Liver (tissue), 3 donors: Measurements from ENCODE around the gene SLC25A42.

Source experiments
- HNF4G ChIP-seq: IDR thresholded peaks from 2 replicates; pipeline ENCODE4 v1.6.1; 2016; ENCODE audit warnings: antibody characterized with exemption
- MAX ChIP-seq: IDR thresholded peaks from 2 replicates; pipeline ENCODE4 v1.6.1; 2016; ENCODE audit warnings: antibody characterized with exemption
- TAF1 ChIP-seq: conservative IDR thresholded peaks from 2 replicates; pipeline ENCODE4 v1.6.1; 2016; ENCODE audit warnings: antibody characterized with exemption, mild to moderate bottlenecking
- YY1 ChIP-seq: IDR thresholded peaks from 2 replicates; pipeline ENCODE4 v1.6.1; 2016; ENCODE audit warnings: antibody characterized with exemption, mild to moderate bottlenecking
- TF ChIP-seq, protein P1 (sequence below): fragments of 150-350 bp; IDR thresholded peaks from 2 replicates; pipeline ENCODE4 v1.5.1; 2017; ENCODE audit warnings: improper control_type of control experiment, low read depth, low read length; ENCODE audit not compliant: missing input control
- donor health status: healthy.
- donor health status: healthy.

DNA sequence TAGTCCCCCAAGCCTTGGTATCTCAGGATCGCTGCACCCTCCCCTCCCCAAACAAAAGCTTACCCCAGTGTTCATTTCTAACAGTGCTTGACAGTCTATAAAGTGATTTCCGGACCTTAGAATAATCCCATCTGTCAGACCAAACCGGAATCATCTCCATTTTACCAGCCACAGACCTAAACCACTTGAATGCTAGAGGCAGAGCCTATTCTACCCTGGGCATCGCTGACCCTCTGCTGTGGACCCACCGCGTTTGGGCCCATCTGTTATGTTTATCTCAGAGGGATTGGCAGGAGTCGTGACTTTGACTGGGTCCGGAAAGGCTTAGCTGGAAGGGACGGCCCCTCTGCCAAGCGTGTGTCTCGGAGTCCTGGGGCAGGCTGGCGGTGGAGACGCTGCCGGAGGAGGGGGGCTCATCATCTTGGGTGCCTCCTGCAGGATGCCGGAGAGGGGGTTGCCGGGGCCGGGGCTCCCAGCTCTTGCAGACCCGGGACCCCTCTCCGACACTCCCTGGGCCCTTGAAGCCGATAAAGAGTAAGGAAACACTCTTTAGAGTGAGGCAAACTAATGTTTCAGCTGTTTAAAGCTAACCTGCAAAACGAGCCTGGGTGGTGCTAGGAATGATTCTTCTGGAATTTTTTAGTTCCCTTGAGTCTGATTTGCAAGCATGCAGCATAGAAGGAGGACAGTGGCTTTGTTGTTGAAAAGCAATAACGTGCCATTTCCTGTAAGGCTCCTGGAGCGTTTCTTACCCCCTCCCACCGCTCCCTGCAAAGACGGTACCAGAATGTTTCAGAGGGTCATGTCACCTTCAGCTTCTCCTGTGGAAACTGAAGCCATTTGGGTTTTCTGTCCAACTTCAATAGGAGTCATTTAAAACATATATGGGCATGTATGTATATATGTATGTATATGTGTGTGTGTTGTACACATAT, 1.3 kb downstream of the SLC25A42 start:
- TF ChIP-seq MAX (no peak), TAF1 (no peak), YY1 (no peak), HNF4G (no peak)
- TF ChIP-seq, protein P1, sequence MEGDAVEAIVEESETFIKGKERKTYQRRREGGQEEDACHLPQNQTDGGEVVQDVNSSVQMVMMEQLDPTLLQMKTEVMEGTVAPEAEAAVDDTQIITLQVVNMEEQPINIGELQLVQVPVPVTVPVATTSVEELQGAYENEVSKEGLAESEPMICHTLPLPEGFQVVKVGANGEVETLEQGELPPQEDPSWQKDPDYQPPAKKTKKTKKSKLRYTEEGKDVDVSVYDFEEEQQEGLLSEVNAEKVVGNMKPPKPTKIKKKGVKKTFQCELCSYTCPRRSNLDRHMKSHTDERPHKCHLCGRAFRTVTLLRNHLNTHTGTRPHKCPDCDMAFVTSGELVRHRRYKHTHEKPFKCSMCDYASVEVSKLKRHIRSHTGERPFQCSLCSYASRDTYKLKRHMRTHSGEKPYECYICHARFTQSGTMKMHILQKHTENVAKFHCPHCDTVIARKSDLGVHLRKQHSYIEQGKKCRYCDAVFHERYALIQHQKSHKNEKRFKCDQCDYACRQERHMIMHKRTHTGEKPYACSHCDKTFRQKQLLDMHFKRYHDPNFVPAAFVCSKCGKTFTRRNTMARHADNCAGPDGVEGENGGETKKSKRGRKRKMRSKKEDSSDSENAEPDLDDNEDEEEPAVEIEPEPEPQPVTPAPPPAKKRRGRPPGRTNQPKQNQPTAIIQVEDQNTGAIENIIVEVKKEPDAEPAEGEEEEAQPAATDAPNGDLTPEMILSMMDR, result no peak
